Endothelial cell of umbilical vein (primary cell): ENCODE data around the gene ACTR10. TPM values are rescaled to one million over a fixed set of nuclear protein-coding genes. Genes with fewer than 3 reads are reported as not detected.

ENCODE experiments used
- Bru-seq: library from RNA; stranded (reverse); fragments of 400-500 nt; gene quantifications from one replicate; lab custom pipeline; 2021; lab: Mats Ljungman, UMichigan
- BruChase-seq, 2 experiments: library from RNA; stranded (reverse); fragments of 400-500 nt; gene quantifications; one replicate each; lab custom pipeline; 2021; lab: Mats Ljungman, UMichigan
- BruUV-seq: library from RNA; stranded (reverse); fragments of 400-500 nt; replicated peaks from 2 replicates; lab custom pipeline; 2021; lab: Mats Ljungman, UMichigan
- CTCF ChIA-PET: fragments of 300-600, 350-600 bp; sonication (Branson Sonifier 250); formaldehyde crosslinking; loops from one replicate; lab custom pipeline; 2021; ENCODE audit warnings: antibody characterized with exemption, inconsistent platforms; lab: Charles Lee
- POLR2A ChIA-PET: fragments of 300-600, 350-600 bp; sonication (Branson Sonifier 250); formaldehyde crosslinking; loops from one replicate; lab custom pipeline; 2021; ENCODE audit warnings: antibody characterized with exemption, inconsistent platforms; lab: Charles Lee
- DNase-seq: peaks from one replicate; pipeline ENCODE4 v3.0.0-alpha.2; 2011; ENCODE audit warnings: low read depth, low spot score
- FAIRE-seq: peaks from 2 replicates; lab custom pipeline; 2011; peaks lifted over from hg19 to GRCh38; lab: Jason Lieb, UNC
- H2AFZ ChIP-seq: 2 replicates; pipeline ENCODE4 v1.6.0; 2012; ENCODE audit warnings: low read depth, low read length, control low read depth, inconsistent platforms
- H3K27ac ChIP-seq: 2 replicates; pipeline ENCODE4 v1.5.1; 2011; ENCODE audit warnings: low read depth, mild to moderate bottlenecking, control low read depth, low read length, moderate library complexity; ENCODE audit not compliant: insufficient read depth
- H3K27me3 ChIP-seq, 2 experiments: 2 replicates each; pipeline versions ENCODE4 v1.6.0 to v1.6.1; 2011; ENCODE audit warnings: low read length in 2 of 2, mixed read lengths in 1 of 2; ENCODE audit not compliant: control insufficient read depth in 2 of 2, insufficient read depth in 2 of 2
- H3K36me3 ChIP-seq, 2 experiments: 2 replicates in 1 of 2; 3 replicates in 1 of 2; pipeline ENCODE4 v1.5.1; 2011; ENCODE audit warnings: low read length in 2 of 2, mild to moderate bottlenecking in 1 of 2, moderate library complexity in 1 of 2; ENCODE audit not compliant: control insufficient read depth in 2 of 2, insufficient read depth in 2 of 2; ENCODE audit errors: extremely low read depth in 1 of 2
- H3K4me1 ChIP-seq: 3 replicates; pipeline ENCODE4 v1.5.1; 2011; ENCODE audit warnings: mild to moderate bottlenecking, low read length; ENCODE audit not compliant: control insufficient read depth, insufficient read depth; ENCODE audit errors: extremely low read depth
- H3K4me2 ChIP-seq: 2 replicates; pipeline ENCODE4 v1.6.1; 2011; ENCODE audit warnings: low read length, control low read depth, mixed read lengths; ENCODE audit not compliant: insufficient read depth
- H3K4me3 ChIP-seq, 3 experiments: fragments of 200-600 bp in 1 of 3; sonication (generic), shearing (Covaris generic) in 1 of 3; replicated peaks in 1 of 3; 2 replicates each; pipeline ENCODE4 v1.5.1; 2011 to 2016; ENCODE audit warnings: control low read depth in 3 of 3, low read length in 3 of 3, mild to moderate bottlenecking in 2 of 3, inconsistent platforms in 1 of 3, low read depth in 1 of 3, moderate library complexity in 1 of 3; ENCODE audit not compliant: insufficient read depth in 1 of 3
- H3K79me2 ChIP-seq: 2 replicates; pipeline ENCODE4 v1.6.0; 2012; ENCODE audit warnings: low read length, inconsistent platforms; ENCODE audit not compliant: control insufficient read depth, insufficient read depth
- H3K9ac ChIP-seq: replicated peaks from 2 replicates; pipeline ENCODE3; 2011; ENCODE audit warnings: low read length, control low read depth; ENCODE audit not compliant: insufficient read depth; ENCODE audit errors: extremely low read depth
- H3K9me1 ChIP-seq: replicated peaks from 3 replicates; pipeline ENCODE4 v1.6.0; 2011; ENCODE audit warnings: mild to moderate bottlenecking, low read length; ENCODE audit not compliant: control insufficient read depth, insufficient read depth; ENCODE audit errors: extremely low read depth
- H3K9me3 ChIP-seq: replicated peaks from 2 replicates; pipeline ENCODE4 v1.5.1; 2012; ENCODE audit warnings: low read length, inconsistent platforms; ENCODE audit not compliant: control insufficient read depth, insufficient read depth
- H4K20me1 ChIP-seq: replicated peaks from 2 replicates; pipeline ENCODE3; 2011; ENCODE audit warnings: mild to moderate bottlenecking, low read length; ENCODE audit not compliant: control insufficient read depth, insufficient read depth; ENCODE audit errors: extremely low read depth
- POLR2A ChIP-seq: IDR thresholded peaks from 2 replicates; pipeline ENCODE4 v1.6.1; 2012; ENCODE audit warnings: low read depth, mild to moderate bottlenecking, control low read depth, low read length
- POLR2AphosphoS5 ChIP-seq: IDR thresholded peaks from 2 replicates; pipeline ENCODE4 v1.6.1; 2012; ENCODE audit warnings: low read depth, mild to moderate bottlenecking, control low read depth, low read length, moderate library complexity; ENCODE audit not compliant: insufficient read depth
- dilution Hi-C: fragments of 300-500 bp; cut with MboI; formaldehyde crosslinking; loops from one replicate; pipeline ENCODE4 v1.15.0; 2019; ENCODE audit warnings: low sequenced_read_pairs; ENCODE audit not compliant: extremely low pct_ligation_motif_present
- intact Hi-C: fragments of 100-400 bp; cut with micrococcal nuclease; formaldehyde crosslinking; loops from one replicate; pipeline ENCODE4 v1.10.0; 2022
- long read RNA-seq: library from polyadenylated mRNA; stranded (forward); transcript quantifications from one replicate; pipeline ENCODE4 v2.0.0, GENCODE V29; 2021
- polyA minus RNA-seq, 3 experiments: library from RNA; depleted of rRNA, polyadenylated mRNA; stranded (reverse); fragments of >200 nt; gene quantifications; 1 replicate in 1 of 3; 2 replicates in 2 of 3; pipeline ENCODE4 v1.2.3, GENCODE V29; 2011
- polyA plus RNA-seq, 4 experiments: library from polyadenylated mRNA; depleted of rRNA in 3 of 4; stranded (reverse) in 3 of 4; unstranded in 1 of 4; fragments of >200 nt; gene quantifications; 2 replicates each; pipeline versions ENCODE4 v1.2.1 to v1.2.3, GENCODE V29; 2011 to 2012; ENCODE audit warnings: missing spikeins in 1 of 4
- total RNA-seq: library from RNA; stranded (reverse); gene quantifications from 2 replicates; pipeline ENCODE4 v1.2.3, GENCODE V29; 2021
- TF ChIP-seq, protein P1 (sequence below): IDR thresholded peaks from 2 replicates; pipeline ENCODE4 v1.6.1; 2011; ENCODE audit not compliant: insufficient read depth, insufficient read length

The ACTR10 gene
- total RNA-seq: 67.3 and 71.4 TPM in 2 replicates
- 21.6 and 28.6 TPM in 2 replicates for polyA plus RNA-seq
- polyA plus RNA-seq (2011; cell fraction: cytosol; rRNA removed): 41.3 and 58.2 TPM in 2 replicates
- polyA plus RNA-seq (2011; cell fraction: nucleus; rRNA removed): 40.7 and 52.2 TPM in 2 replicates
- 53.7 and 83.5 TPM in 2 replicates for polyA plus RNA-seq (2012)
- 17.3 and 22.7 TPM in 2 replicates for polyA minus RNA-seq
- 15.1 TPM for polyA minus RNA-seq (2011; cell fraction: cytosol; rRNA and poly(A)+ RNA removed)
- polyA minus RNA-seq (2011; cell fraction: nucleus; rRNA and poly(A)+ RNA removed): 25.5 and 30.8 TPM in 2 replicates
- Bru-seq, nascent RNA: percentile 83 among the genes with signal in this experiment
- percentile 75 among the genes with signal in this experiment for BruChase-seq, experiment 1, labeled RNA remaining after a 6-hour chase
- BruChase-seq, experiment 2, labeled RNA remaining after a 2-hour chase: percentile 88 among the genes with signal in this experiment
- long read RNA-seq, transcript ACTR10-201 (13 exons, 2,419 nt): major isoform, 146 of 156 reads
- long read RNA-seq, partial matches to known transcripts: 6 of 156 reads
- long read RNA-seq, other reads (novel, unspliced or antisense): 1 of 156 reads

DNA sequence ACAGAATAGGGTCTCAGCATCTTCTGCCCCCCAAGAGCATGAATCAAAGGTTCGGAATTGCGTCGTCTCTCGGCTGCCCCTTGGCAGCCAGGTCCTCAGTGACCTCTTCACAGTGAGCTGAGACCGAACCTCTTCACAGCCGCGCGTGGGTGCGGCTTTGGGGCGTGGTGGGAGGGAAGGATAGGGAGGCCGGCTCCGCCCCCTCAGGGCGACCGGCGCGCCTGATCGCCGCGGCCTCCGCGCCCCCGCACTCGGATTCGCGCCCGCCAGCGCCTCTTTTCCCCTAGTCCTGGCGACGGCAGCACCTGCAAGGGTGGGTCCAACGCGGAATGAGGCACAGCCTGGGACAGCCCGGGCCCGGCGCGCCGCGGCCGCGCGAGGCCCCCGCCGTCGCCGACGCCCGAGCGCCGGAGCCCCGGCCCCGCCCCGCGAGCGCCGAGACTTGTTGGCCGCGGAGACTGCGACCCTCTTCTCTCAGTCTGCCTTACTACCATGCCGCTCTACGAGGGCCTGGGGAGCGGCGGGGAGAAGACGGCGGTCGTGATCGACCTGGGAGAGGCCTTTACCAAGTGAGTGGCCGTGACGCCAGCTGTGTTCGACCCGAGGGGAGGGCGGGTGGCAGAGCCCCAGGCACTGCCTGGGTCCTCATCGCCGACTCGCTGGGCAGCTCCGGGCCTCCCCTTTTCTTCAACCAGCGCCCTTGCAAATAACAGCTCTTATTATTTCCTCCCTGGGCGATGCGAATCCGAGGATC, at the start of gene ACTR10:
ACTR10 (plus strand) TSS at position 424 of the 754 bp plus-strand sequence; CDS start at position 493, 69 bp downstream.
- Histone ChIP-seq H3K9me1 (no peaks in the 10 kb centered on the region), H3K4me1 (peaks cover 18% of the 10 kb centered on the region), H3K27ac (peak within 1 kb of the TSS; percentile 77), H4K20me1 (no peaks in the 10 kb centered on the region), H3K4me3 (peak within 1 kb of the TSS; percentile 93 to 100 (median 100)), H3K9ac (peak within 1 kb of the TSS; percentile 98), H2AFZ (peak within 1 kb of the TSS; percentile 97), H3K27me3 (peaks cover 6% of the 10 kb centered on the region in 2 experiments), H3K4me2 (peak within 1 kb of the TSS; percentile 100), H3K36me3 (no peaks in the 10 kb centered on the region), H3K9me3 (no peaks in the 10 kb centered on the region), H3K79me2 (peaks cover 22% of the 10 kb centered on the region)
- DNase-seq: peak; percentile 82
- ChIA-PET POLR2A (interaction anchor here (1.1 to 1.3 kb wide), 2 partner anchors 45 to 98 kb away, joined by 3 read pairs; partner anchors contain the start of genes ARID4A and PSMA3), CTCF (interaction anchor here (0.9 to 2.0 kb wide), 7 partner anchors 8 to 92 kb away, joined by 3 to 9 read pairs (median 3); no protein-coding TSS in a partner anchor)
- no TSS peak for BruUV-seq
- dilution Hi-C loops: no loop called here
- TF ChIP-seq, protein P1, sequence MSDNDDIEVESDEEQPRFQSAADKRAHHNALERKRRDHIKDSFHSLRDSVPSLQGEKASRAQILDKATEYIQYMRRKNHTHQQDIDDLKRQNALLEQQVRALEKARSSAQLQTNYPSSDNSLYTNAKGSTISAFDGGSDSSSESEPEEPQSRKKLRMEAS: no peak
- TF ChIP-seq POLR2AphosphoS5 (peak; percentile 76), POLR2A (peak; percentile 76)
- FAIRE-seq: peak; percentile 72
- intact Hi-C loops: loop anchor here (1.0 to 2.0 kb wide), 4 partner anchors 39 to 227 kb away; partner anchors contain the start of genes ARMH4, KIAA0586, PSMA3 and TIMM9
